ENCODE measurements around the gene TSLP.

Gene TSLP

DNA sequence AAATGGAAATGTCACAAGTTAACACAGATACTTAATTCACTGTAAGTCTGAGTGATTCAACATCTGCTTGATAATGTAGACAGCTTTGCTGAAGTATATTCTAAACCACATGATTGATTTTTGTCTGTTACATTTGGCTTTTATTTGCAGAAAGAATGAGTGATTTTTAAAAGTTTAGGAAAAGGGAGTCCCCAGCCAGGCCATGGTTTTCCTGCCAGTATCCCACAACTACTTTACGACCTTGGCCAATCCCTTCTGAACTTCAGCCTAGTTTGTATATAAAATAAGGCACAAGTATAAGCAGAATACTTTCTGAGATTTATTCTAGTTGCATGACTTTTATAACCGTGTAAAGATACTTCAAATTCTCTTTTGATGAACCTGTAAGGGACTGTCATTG is 47.7 kb downstream of the TSLP start:
- DNase-seq: no peak
- H3K36me3 ChIP-seq (ENCODE audit: control insufficient read depth, insufficient read depth, low read length): peaks cover 58% of the 10 kb centered on the region
- no peaks in the 10 kb centered on the region for H3K9me3 ChIP-seq (ENCODE audit: control insufficient read depth, low read length)

DNA sequence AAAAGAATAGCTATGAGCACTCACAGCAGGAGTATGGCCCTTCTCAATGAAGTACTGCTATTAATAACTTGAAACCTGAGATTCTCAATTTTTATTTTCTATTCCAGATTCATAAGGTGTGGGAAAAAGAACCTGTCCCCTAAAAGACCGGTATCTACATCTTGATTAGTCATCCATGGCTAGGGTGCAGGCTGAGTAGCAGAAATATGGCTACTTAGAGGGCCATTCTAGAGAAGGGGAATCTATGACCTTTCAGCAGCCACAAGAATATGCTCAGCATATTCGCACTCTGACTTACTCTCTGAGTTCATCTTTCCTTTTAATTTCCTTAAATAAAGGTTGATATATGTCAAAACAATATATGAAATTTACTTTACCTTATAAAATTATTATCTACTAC is 48.3 kb downstream of the TSLP start:
- peaks cover 57% of the 10 kb centered on the region for H3K36me3 ChIP-seq (ENCODE audit: control insufficient read depth, insufficient read depth, low read length)
- no peaks in the 10 kb centered on the region for H3K4me1 ChIP-seq (ENCODE audit: control insufficient read depth, insufficient read depth, low read length, poor library complexity, severe bottlenecking)
- no peaks in the 10 kb centered on the region for H3K27me3 ChIP-seq (replicated peaks; ENCODE audit: control insufficient read depth, insufficient read depth, low read length, poor library complexity, severe bottlenecking)
- H3K9me3 ChIP-seq (ENCODE audit: control insufficient read depth, low read length): no peaks in the 10 kb centered on the region
- no peak overlapping the region for H3K4me3 ChIP-seq (ENCODE audit: insufficient read depth, low read depth, low read length, poor library complexity, severe bottlenecking)
- no peak for DNase-seq
- no peak overlapping the region for H3K27ac ChIP-seq (ENCODE audit: insufficient read depth, low read length, poor library complexity, severe bottlenecking)

More for the DNA sequence above, 47.7 kb downstream of the TSLP start:
- no peaks in the 10 kb centered on the region for H3K4me1 ChIP-seq (ENCODE audit: control insufficient read depth, insufficient read depth, low read length, poor library complexity, severe bottlenecking)
- no peak overlapping the region for H3K27ac ChIP-seq (ENCODE audit: insufficient read depth, low read length, poor library complexity, severe bottlenecking)
- no peaks in the 10 kb centered on the region for H3K27me3 ChIP-seq (replicated peaks; ENCODE audit: control insufficient read depth, insufficient read depth, low read length, poor library complexity, severe bottlenecking)
- H3K4me3 ChIP-seq (ENCODE audit: insufficient read depth, low read depth, low read length, poor library complexity, severe bottlenecking): no peak overlapping the region

DNA sequence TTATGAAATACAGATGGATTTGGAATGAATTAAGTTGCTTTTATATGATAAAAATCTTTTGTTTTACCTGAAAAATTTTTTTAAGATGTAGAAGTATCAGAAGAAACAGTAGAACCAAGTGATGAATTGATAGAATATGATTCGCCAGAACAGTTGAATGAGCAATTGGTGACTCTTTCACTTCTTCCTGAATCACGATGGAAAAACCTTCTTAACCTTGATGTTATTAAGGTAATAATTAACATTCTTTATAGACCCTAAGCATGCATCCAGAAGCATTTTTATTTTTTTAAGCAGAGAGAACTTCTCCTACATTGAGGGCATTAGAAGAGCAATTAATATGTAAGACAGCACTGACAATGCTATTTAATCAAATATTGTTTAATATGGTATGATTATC is 49.4 kb downstream of the TSLP start:
- DNase-seq: no peak
- Histone ChIP-seq H3K27ac (ENCODE audit: insufficient read depth, low read length, poor library complexity, severe bottlenecking) (no peak overlapping the region), H3K27me3 (replicated peaks; ENCODE audit: control insufficient read depth, insufficient read depth, low read length, poor library complexity, severe bottlenecking) (no peaks in the 10 kb centered on the region), H3K4me1 (ENCODE audit: control insufficient read depth, insufficient read depth, low read length, poor library complexity, severe bottlenecking) (no peaks in the 10 kb centered on the region), H3K4me3 (ENCODE audit: insufficient read depth, low read depth, low read length, poor library complexity, severe bottlenecking) (no peak overlapping the region), H3K9me3 (ENCODE audit: control insufficient read depth, low read length) (no peaks in the 10 kb centered on the region), H3K36me3 (ENCODE audit: control insufficient read depth, insufficient read depth, low read length) (peaks cover 57% of the 10 kb centered on the region)

DNA sequence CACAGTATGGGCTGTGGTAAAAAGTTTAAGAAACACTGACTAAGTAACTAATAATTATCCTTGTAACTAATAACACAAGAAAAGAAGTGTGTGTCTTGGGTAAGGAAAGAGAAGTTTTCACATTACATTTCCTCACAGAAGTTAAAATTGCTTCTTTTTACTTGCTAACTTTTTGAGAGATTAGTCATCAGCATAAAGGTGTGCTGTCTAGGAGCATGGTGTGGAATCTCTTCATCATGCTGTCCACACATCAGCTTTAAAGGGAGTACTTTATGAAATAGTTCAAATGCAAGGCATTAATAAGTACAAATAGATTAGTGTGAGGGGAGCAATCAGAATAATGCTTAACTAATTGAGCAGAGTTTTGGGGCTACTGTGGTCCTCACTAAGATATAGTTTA is 50.4 kb downstream of the TSLP start:
- H3K4me1 ChIP-seq (ENCODE audit: control insufficient read depth, insufficient read depth, low read length, poor library complexity, severe bottlenecking): no peaks in the 10 kb centered on the region
- no peak for DNase-seq
- peaks cover 62% of the 10 kb centered on the region for H3K36me3 ChIP-seq (ENCODE audit: control insufficient read depth, insufficient read depth, low read length)
- no peak overlapping the region for H3K27ac ChIP-seq (ENCODE audit: insufficient read depth, low read length, poor library complexity, severe bottlenecking)
- no peaks in the 10 kb centered on the region for H3K9me3 ChIP-seq (ENCODE audit: control insufficient read depth, low read length)
- H3K4me3 ChIP-seq (ENCODE audit: insufficient read depth, low read depth, low read length, poor library complexity, severe bottlenecking): no peak overlapping the region
- H3K27me3 ChIP-seq (replicated peaks; ENCODE audit: control insufficient read depth, insufficient read depth, low read length, poor library complexity, severe bottlenecking): no peaks in the 10 kb centered on the region

DNA sequence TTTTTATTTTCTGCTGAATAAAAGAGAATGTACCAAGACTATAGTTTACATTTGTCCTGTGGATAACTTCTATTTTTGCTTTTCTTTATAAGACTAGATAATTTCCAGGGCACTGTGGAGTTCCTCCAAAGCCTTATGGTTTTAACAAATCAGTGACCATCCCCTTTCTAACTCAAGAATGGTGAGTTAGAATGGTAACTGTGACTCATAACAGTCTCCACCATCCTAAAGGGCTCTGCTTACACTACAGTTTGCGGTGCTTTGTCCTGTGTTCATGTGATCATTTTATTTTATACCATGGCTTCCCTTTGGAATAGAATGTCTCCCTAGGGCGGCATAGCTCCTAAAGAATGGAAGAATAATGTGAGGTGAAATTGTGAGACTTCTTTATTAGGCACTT is 50.9 kb downstream of the TSLP start:
- peaks cover 61% of the 10 kb centered on the region for H3K36me3 ChIP-seq (ENCODE audit: control insufficient read depth, insufficient read depth, low read length)
- no peak for DNase-seq
- no peaks in the 10 kb centered on the region for H3K9me3 ChIP-seq (ENCODE audit: control insufficient read depth, low read length)
- no peaks in the 10 kb centered on the region for H3K27me3 ChIP-seq (replicated peaks; ENCODE audit: control insufficient read depth, insufficient read depth, low read length, poor library complexity, severe bottlenecking)
- no peak overlapping the region for H3K27ac ChIP-seq (ENCODE audit: insufficient read depth, low read length, poor library complexity, severe bottlenecking)
- H3K4me1 ChIP-seq (ENCODE audit: control insufficient read depth, insufficient read depth, low read length, poor library complexity, severe bottlenecking): no peaks in the 10 kb centered on the region
- H3K4me3 ChIP-seq (ENCODE audit: insufficient read depth, low read depth, low read length, poor library complexity, severe bottlenecking): no peak overlapping the region

DNA sequence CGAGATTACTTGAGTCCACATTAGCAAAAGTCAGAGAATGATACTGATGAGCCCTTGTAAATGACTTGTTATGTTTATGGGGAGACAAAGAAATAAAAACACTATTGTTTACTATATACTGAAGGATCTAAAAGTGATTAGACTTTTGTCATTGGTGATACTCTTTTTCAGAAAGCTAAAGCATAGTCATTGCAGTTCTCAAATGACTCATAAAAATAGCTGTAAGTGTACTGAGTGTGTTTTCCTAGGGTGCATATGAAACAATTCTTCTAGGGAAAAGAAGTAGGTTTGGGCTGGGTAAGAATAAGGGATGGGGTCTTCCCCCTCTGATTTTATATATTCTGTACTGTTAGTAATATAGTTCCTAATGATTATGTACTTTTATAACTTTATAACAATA is 53.3 kb downstream of the TSLP start:
- H3K27me3 ChIP-seq (replicated peaks; ENCODE audit: control insufficient read depth, insufficient read depth, low read length, poor library complexity, severe bottlenecking): no peaks in the 10 kb centered on the region
- peaks cover 51% of the 10 kb centered on the region for H3K36me3 ChIP-seq (ENCODE audit: control insufficient read depth, insufficient read depth, low read length)
- no peaks in the 10 kb centered on the region for H3K4me1 ChIP-seq (ENCODE audit: control insufficient read depth, insufficient read depth, low read length, poor library complexity, severe bottlenecking)
- DNase-seq: no peak
- H3K9me3 ChIP-seq (ENCODE audit: control insufficient read depth, low read length): no peaks in the 10 kb centered on the region
- H3K4me3 ChIP-seq (ENCODE audit: insufficient read depth, low read depth, low read length, poor library complexity, severe bottlenecking): no peak overlapping the region
- no peak overlapping the region for H3K27ac ChIP-seq (ENCODE audit: insufficient read depth, low read length, poor library complexity, severe bottlenecking)

DNA sequence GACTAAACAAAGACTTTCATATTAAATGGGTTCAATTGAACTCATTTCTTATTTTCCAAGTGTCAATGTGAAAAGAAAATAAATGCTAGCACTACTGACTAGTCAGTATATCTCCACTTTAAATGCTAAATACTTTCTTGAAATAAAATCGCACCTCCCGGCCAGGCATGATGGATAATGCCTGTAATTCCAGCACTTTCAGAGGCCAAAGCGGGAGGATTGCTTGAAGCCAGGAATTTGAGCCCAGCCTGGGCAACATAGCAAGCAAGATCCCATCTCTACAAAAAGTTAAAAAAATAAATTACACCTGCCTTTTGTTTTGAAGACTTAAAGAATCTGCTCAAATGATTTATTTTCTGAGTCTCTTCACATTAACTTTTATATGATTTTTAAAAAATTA is 55.4 kb downstream of the TSLP start:
- peaks cover 30% of the 10 kb centered on the region for H3K36me3 ChIP-seq (ENCODE audit: control insufficient read depth, insufficient read depth, low read length)
- H3K27ac ChIP-seq (ENCODE audit: insufficient read depth, low read length, poor library complexity, severe bottlenecking): no peak overlapping the region

More for the DNA sequence above, 55.4 kb downstream of the TSLP start:
- Histone ChIP-seq H3K27me3 (replicated peaks; ENCODE audit: control insufficient read depth, insufficient read depth, low read length, poor library complexity, severe bottlenecking) (no peaks in the 10 kb centered on the region), H3K9me3 (ENCODE audit: control insufficient read depth, low read length) (no peaks in the 10 kb centered on the region), H3K4me1 (ENCODE audit: control insufficient read depth, insufficient read depth, low read length, poor library complexity, severe bottlenecking) (no peaks in the 10 kb centered on the region), H3K4me3 (ENCODE audit: insufficient read depth, low read depth, low read length, poor library complexity, severe bottlenecking) (no peak overlapping the region)
- no peak for DNase-seq
